Epithelial cell of proximal tubule (primary cell): ENCODE measurements around the gene OR8B12. TPM values are rescaled to one million over a fixed set of nuclear protein-coding genes. Genes with fewer than 3 reads are reported as not detected.

Experiments used
- DNase-seq: peaks from one replicate; pipeline ENCODE4 v3.0.0-alpha.2; 2011; ENCODE audit warnings: low read depth
- H3K4me3 ChIP-seq: 2 replicates; pipeline ENCODE4 v1.5.1; 2011; ENCODE audit warnings: low read depth, mild to moderate bottlenecking, low read length
- total RNA-seq: library from RNA; depleted of rRNA; stranded (reverse); fragments of >200 nt; gene quantifications from 2 replicates; pipeline ENCODE4 v1.2.3, GENCODE V29; 2015
- TF ChIP-seq, protein P1 (sequence below): conservative IDR thresholded peaks from 2 replicates; pipeline ENCODE4 v1.5.1; 2012; ENCODE audit warnings: low read depth, mild to moderate bottlenecking, low read length

OR8B12 gene, protein sequence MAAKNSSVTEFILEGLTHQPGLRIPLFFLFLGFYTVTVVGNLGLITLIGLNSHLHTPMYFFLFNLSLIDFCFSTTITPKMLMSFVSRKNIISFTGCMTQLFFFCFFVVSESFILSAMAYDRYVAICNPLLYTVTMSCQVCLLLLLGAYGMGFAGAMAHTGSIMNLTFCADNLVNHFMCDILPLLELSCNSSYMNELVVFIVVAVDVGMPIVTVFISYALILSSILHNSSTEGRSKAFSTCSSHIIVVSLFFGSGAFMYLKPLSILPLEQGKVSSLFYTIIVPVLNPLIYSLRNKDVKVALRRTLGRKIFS
- not detected in 2 replicates for total RNA-seq

DNA sequence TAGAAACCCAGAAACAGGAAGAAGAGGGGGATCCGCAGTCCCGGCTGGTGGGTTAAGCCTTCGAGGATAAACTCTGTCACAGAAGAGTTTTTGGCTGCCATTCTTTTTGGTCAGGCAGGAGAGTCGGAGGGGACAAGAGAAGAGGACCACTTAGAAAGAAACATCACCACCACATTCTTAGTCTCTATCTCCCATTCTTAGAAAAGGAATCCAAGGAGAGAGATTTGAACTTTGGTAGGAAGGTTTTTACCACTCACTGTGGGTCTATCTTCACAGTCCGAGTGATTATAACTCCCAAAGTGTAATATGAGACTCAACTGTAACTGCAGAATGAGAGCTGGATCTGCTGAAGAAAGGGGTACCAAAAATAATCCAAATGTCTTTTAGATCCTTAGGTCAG lies at the start of gene OR8B12:
OR8B12 (minus strand) TSS at position 101 of the 400 bp plus-strand sequence; CDS start at position 101, 0 bp downstream.
- no peak for DNase-seq
- H3K4me3 ChIP-seq, result no peak within 1 kb of the TSS
- TF ChIP-seq, protein P1, sequence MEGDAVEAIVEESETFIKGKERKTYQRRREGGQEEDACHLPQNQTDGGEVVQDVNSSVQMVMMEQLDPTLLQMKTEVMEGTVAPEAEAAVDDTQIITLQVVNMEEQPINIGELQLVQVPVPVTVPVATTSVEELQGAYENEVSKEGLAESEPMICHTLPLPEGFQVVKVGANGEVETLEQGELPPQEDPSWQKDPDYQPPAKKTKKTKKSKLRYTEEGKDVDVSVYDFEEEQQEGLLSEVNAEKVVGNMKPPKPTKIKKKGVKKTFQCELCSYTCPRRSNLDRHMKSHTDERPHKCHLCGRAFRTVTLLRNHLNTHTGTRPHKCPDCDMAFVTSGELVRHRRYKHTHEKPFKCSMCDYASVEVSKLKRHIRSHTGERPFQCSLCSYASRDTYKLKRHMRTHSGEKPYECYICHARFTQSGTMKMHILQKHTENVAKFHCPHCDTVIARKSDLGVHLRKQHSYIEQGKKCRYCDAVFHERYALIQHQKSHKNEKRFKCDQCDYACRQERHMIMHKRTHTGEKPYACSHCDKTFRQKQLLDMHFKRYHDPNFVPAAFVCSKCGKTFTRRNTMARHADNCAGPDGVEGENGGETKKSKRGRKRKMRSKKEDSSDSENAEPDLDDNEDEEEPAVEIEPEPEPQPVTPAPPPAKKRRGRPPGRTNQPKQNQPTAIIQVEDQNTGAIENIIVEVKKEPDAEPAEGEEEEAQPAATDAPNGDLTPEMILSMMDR, result no peak

DNA sequence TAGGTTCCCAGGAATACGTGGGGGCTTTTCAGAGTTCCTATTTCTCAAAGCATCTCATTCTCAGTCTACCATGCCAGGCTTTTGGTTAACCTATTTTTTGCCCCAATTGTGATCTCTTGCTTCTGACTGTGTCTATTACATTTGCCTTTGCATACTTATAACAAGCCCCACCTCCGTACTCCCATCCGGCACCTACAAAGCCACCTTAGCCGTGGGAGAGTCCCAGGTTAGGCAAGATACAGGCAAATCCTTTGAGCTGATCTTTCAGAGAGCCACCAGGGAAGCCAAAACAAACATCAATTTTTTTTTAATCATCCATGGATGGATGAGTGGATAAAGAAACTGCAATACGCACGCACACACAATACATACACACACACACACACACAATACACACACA lies 49.2 kb upstream of the OR8B12 start:
- DNase-seq, result no peak
- TF ChIP-seq, protein P1, result no peak
- no peak overlapping the region for H3K4me3 ChIP-seq

DNA sequence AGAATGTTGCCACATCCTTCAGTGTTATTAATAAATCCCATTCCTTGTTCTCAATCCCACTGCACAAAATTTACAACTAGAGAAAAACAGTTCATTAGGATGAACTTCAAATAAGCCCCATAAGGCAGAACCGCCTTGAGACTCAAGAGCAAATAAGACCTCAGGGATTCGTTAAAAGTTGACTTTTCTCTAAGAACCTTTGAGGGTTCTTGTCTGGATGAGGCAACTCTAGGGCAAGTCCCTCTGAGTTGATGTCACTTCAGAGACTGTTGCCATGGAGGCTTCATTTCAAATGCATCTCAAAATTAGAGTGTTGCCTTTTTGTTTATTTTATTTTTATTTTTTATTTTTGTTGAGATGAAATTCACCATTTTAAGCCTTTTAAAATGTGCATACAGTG lies 48.0 kb upstream of the OR8B12 start:
- H3K4me3 ChIP-seq, result no peak overlapping the region
- TF ChIP-seq, protein P1, result no peak
- no peak for DNase-seq

DNA sequence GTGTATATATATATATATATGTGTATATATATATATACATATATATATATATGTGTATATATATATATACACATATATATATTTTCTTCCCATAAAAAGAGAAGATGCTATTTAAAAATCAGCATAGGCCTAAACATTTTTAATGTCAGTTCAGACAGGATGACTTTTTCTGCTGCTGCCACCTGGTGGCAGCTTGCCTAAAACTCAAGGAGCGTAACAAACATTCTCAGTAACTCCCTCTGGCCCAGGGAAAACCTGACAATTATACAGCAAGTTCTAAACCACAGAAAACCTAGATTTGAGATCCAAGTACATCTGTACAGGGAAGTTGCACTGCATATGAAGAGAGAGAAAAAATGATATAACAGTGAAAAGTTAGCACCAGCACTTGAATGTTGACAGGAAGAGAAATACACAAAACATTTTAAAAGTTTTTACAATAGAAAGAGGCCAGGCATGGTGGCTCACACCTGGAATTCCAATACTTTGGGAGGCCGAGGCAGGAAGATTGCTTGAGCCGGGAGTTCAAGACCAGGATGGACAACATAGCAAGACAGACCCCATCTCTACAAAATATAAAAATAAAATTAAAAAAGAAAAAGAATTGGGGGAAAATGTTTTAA lies 42.9 kb upstream of the OR8B12 start:
- DNase-seq, result no peak
- no peak overlapping the region for H3K4me3 ChIP-seq
- TF ChIP-seq, protein P1, result peak; percentile 74

DNA sequence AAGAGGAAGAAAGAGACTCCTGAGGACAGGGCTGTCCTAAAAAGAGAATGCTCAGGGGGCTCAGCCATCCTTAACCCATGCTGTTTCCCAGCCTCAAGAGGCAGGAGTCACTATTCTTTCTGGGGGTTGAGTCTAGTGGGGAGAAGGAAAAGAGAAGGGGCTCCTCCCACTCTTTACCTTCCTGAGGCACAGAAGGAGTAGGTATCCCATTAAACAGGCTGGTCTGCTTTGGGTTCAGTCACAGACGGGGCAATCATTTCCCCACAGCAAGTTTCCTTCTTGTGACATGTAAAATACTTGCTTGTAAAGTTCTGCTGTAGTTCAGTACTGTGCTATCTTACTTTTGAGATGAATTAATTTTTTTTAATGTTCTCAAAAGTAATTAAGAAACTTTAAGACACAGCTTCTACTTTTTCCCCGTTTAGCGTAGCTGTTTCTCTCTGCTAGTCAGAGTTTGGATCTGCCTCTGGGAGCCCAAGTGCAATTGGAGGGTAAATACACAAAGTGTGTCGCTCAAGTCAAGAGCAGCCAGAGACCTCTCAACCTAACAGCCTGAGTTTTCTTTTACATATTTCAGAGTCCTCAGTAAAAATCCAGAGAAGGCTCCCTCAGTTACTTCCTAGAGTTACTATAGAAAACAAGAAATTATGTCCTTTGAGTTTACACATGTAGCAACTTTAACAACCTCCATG lies 41.4 kb upstream of the OR8B12 start:
- DNase-seq, result no peak

DNA sequence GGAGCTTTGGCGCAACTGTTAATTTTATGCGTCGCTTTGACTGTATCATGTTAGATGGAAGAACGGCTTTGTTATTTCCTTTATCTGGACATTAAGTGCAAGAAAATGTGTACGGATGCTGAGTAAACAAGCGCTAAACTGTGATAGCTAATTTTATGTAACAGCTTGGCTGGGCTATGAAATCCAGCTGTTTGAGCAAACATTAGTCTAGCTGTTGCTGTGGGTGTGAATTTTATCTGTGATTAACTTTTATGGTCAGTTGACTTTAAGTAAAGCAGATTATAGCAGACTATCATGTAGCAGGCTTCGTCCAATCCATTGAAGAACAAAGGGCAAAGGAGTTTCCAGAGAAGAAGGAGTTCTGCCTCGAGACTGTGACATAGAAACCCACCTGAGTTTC lies 40.3 kb upstream of the OR8B12 start:
- no peak for DNase-seq
- H3K4me3 ChIP-seq, result no peak overlapping the region
- TF ChIP-seq, protein P1, result no peak

More for the DNA sequence above, 41.4 kb upstream of the OR8B12 start:
- TF ChIP-seq, protein P1, result no peak
- no peak overlapping the region for H3K4me3 ChIP-seq
